Activated T-helper 2 cell treated with anti-CD3 and anti-CD28 coated beads, Interferon-gamma antibody, Interleukin-2, Interleukin-4, amounts not matched to agents 10 μg/mL and 5 μg/mL and 100 μg/mL, durations not matched to agents 14 hours and 24 hours and 36 hours (primary cell): ENCODE measurements around the gene STRAP. TPM values are rescaled to one million over a fixed set of nuclear protein-coding genes. Genes with fewer than 3 reads are reported as not detected.
"Not testable (repeated sequence)": the region's sequence is repeated elsewhere in the genome, so short reads cannot be mapped to it uniquely, and the experiment has no call there.

Experiments
- DNase-seq: peaks from one replicate; pipeline ENCODE4 v3.0.0; 2021; ENCODE audit warnings: low spot score
- H3K27ac Mint-ChIP-seq: one replicate; pipeline ENCODE4 v1.8.0; 2021; ENCODE audit warnings: mixed read lengths
- H3K27me3 Mint-ChIP-seq: one replicate; pipeline ENCODE4 v1.8.0; 2021; ENCODE audit warnings: low read depth, mixed read lengths
- H3K36me3 Mint-ChIP-seq: one replicate; pipeline ENCODE4 v1.8.0; 2021; ENCODE audit warnings: low read depth, mixed read lengths
- H3K4me1 Mint-ChIP-seq: one replicate; pipeline ENCODE4 v1.8.0; 2021; ENCODE audit warnings: low read depth, mixed read lengths
- H3K4me3 Mint-ChIP-seq: one replicate; pipeline ENCODE4 v1.8.0; 2021; ENCODE audit warnings: low read depth, mild to moderate bottlenecking, moderate library complexity, mixed read lengths
- H3K9me3 Mint-ChIP-seq: one replicate; pipeline ENCODE4 v1.8.0; 2021; ENCODE audit warnings: mixed read lengths
- intact Hi-C: fragments of 100-400 bp; cut with micrococcal nuclease; formaldehyde crosslinking; loops from one replicate; pipeline ENCODE4 v1.15.1; 2023
- total RNA-seq: library from RNA; stranded (reverse); gene quantifications from 2 replicates; pipeline ENCODE4 v1.2.3, GENCODE V29; 2022

The STRAP gene
- total RNA-seq, 1 donor from 2014 or later, result 144 TPM

- no peak overlapping the region for H3K27ac Mint-ChIP-seq
- no peak overlapping the region for H3K4me3 Mint-ChIP-seq
- no peak for DNase-seq
- H3K27me3 Mint-ChIP-seq, result no peaks in the 10 kb centered on the region
- no peaks in the 10 kb centered on the region for H3K4me1 Mint-ChIP-seq
- peaks cover 29% of the 10 kb centered on the region for H3K9me3 Mint-ChIP-seq
- intact Hi-C loops, result no loop called here
- no peaks in the 10 kb centered on the region for H3K36me3 Mint-ChIP-seq
These were observed 55.7 kb downstream of the STRAP start for GRCh38 chr12:15937902-15938301.

- no peaks in the 10 kb centered on the region for H3K36me3 Mint-ChIP-seq
- no peak overlapping the region for H3K27ac Mint-ChIP-seq
- no peaks in the 10 kb centered on the region for H3K27me3 Mint-ChIP-seq
- intact Hi-C loops, result no loop called here
- no peak for DNase-seq
- H3K4me1 Mint-ChIP-seq, result no peaks in the 10 kb centered on the region
- H3K4me3 Mint-ChIP-seq, result no peak overlapping the region
- peaks cover 29% of the 10 kb centered on the region for H3K9me3 Mint-ChIP-seq
These were observed 56.9 kb downstream of the STRAP start for GRCh38 chr12:15939111-15939510.

- no peak for DNase-seq
- H3K27ac Mint-ChIP-seq, result no peak overlapping the region
- no peak overlapping the region for H3K4me3 Mint-ChIP-seq
- intact Hi-C loops, result no loop called here
- peaks cover 37% of the 10 kb centered on the region for H3K9me3 Mint-ChIP-seq
- no peaks in the 10 kb centered on the region for H3K27me3 Mint-ChIP-seq
- no peaks in the 10 kb centered on the region for H3K36me3 Mint-ChIP-seq
- H3K4me1 Mint-ChIP-seq, result no peaks in the 10 kb centered on the region
These were observed 60.3 kb downstream of the STRAP start for GRCh38 chr12:15942475-15942874.

- intact Hi-C loops, H3K27me3 Mint-ChIP-seq, H3K27ac Mint-ChIP-seq, H3K36me3 Mint-ChIP-seq, H3K4me1 Mint-ChIP-seq, DNase-seq, H3K4me3 Mint-ChIP-seq: not testable (repeated sequence)
- peaks cover 36% of the 10 kb centered on the region for H3K9me3 Mint-ChIP-seq
These were observed 61.3 kb downstream of the STRAP start for GRCh38 chr12:15943519-15943918.

GRCh38 chr12:15948461-15948860 lies 66.3 kb downstream of the STRAP start:
- H3K27ac Mint-ChIP-seq, result not testable (repeated sequence)

More at GRCh38 chr12:15948461-15948860, 66.3 kb downstream of the STRAP start:
- peaks cover 15% of the 10 kb centered on the region for H3K9me3 Mint-ChIP-seq
- H3K4me1 Mint-ChIP-seq, H3K27me3 Mint-ChIP-seq, DNase-seq, H3K4me3 Mint-ChIP-seq, H3K36me3 Mint-ChIP-seq, intact Hi-C loops: not testable (repeated sequence)

Other genes starting within 250 kb of the STRAP start
- gene EPS8, start 93.0 kb upstream of the STRAP start, total RNA-seq, result 2.7 and 2.8 TPM in 2 replicates
- gene DERA, start 28.9 kb downstream of the STRAP start, total RNA-seq, result 21.4 and 21.9 TPM in 2 replicates